Upper lobe of right lung (tissue), 1 donor: ENCODE measurements around the gene SNX6. TPM values are rescaled to one million over a fixed set of nuclear protein-coding genes. Genes with fewer than 3 reads are reported as not detected.

Source experiments
- ATAC-seq: fragments of 200-7000 bp; cut with Tn5 transposase; one replicate; pipeline ENCODE4 v1.9.1; 2020; ENCODE audit warnings: mild to moderate bottlenecking, moderate library complexity
- DNase-seq: peaks from one replicate; pipeline ENCODE4 v3.0.0-alpha.2; 2020
- H3K27ac ChIP-seq: fragments of 200-600 bp; one replicate; pipeline ENCODE4 v1.8.0; 2022
- H3K27me3 ChIP-seq: fragments of 200-600 bp; one replicate; pipeline ENCODE4 v1.8.0; 2022; ENCODE audit warnings: mild to moderate bottlenecking
- H3K36me3 ChIP-seq: fragments of 200-600 bp; one replicate; pipeline ENCODE4 v1.8.0; 2022
- H3K4me1 ChIP-seq: fragments of 200-600 bp; one replicate; pipeline ENCODE4 v1.8.0; 2022
- H3K4me3 ChIP-seq: fragments of 200-600 bp; one replicate; pipeline ENCODE4 v1.8.0; 2022; ENCODE audit warnings: mild to moderate bottlenecking
- H3K9me3 ChIP-seq: fragments of 200-600 bp; one replicate; pipeline ENCODE4 v1.8.0; 2022
- CTCF ChIP-seq: fragments of 200-600 bp; IDR thresholded peaks from one replicate; pipeline ENCODE4 v1.8.0; 2022; ENCODE audit warnings: antibody characterized with exemption
- intact Hi-C: fragments of 100-400 bp; cut with DNase I; formaldehyde crosslinking; loops from one replicate; pipeline ENCODE4 v1.11.0; 2022
- total RNA-seq: library from RNA; stranded (reverse); fragmentation: NEBNext Ultra II Directional; extraction: Animal tissue kit (Norgen Biotek cat#: 25700); gene quantifications from one replicate; pipeline ENCODE4 v1.2.1, GENCODE V29; 2021
- donor health status: DM: no; HTN: yes; CAD: no; lungs with severe emphysema.

Gene SNX6
- total RNA-seq, 1 donor from 2014 or later: 64.9 TPM

GRCh38 chr14:34671716-34672115, 41.8 kb upstream of the SNX6 start:
- no peak for ATAC-seq

GRCh38 chr14:34668111-34668510, 38.2 kb upstream of the SNX6 start:
- TF ChIP-seq CTCF: no peak
- peak; percentile 43 for ATAC-seq
- H3K36me3 ChIP-seq: no peaks in the 10 kb centered on the region
- H3K4me3 ChIP-seq: no peak overlapping the region
- DNase-seq: no peak
- H3K4me1 ChIP-seq: peaks cover 5% of the 10 kb centered on the region
- no peaks in the 10 kb centered on the region for H3K9me3 ChIP-seq
- no peaks in the 10 kb centered on the region for H3K27me3 ChIP-seq
- intact Hi-C loops: no loop called here
- no peak overlapping the region for H3K27ac ChIP-seq

More at GRCh38 chr14:34671716-34672115, 41.8 kb upstream of the SNX6 start:
- Histone ChIP-seq H3K27me3 (no peaks in the 10 kb centered on the region), H3K36me3 (no peaks in the 10 kb centered on the region), H3K4me3 (no peak overlapping the region), H3K9me3 (no peaks in the 10 kb centered on the region), H3K4me1 (peaks cover under 1% of the 10 kb centered on the region), H3K27ac (no peak overlapping the region)
- intact Hi-C loops: loop anchor here (5.0 kb wide), 1 partner anchor 51 kb away; no protein-coding TSS in a partner anchor
- TF ChIP-seq CTCF: no peak
- no peak for DNase-seq

- no peaks in the 10 kb centered on the region for H3K36me3 ChIP-seq
- intact Hi-C loops: no loop called here
- DNase-seq (no peak), ATAC-seq (no peak)
- peaks cover 5% of the 10 kb centered on the region for H3K4me1 ChIP-seq
- no peak overlapping the region for H3K4me3 ChIP-seq
- H3K27me3 ChIP-seq: no peaks in the 10 kb centered on the region
- TF ChIP-seq CTCF: no peak
- no peaks in the 10 kb centered on the region for H3K9me3 ChIP-seq
- no peak overlapping the region for H3K27ac ChIP-seq
These were observed 37.1 kb upstream of the SNX6 start for GRCh38 chr14:34667007-34667406.

- intact Hi-C loops: no loop called here
- no peaks in the 10 kb centered on the region for H3K36me3 ChIP-seq
- ATAC-seq (peak; percentile 47), DNase-seq (no peak)
- H3K9me3 ChIP-seq: peaks cover 1% of the 10 kb centered on the region
- H3K4me1 ChIP-seq: peaks cover 5% of the 10 kb centered on the region
- H3K27ac ChIP-seq: no peak overlapping the region
- no peak for TF ChIP-seq CTCF
- H3K4me3 ChIP-seq: no peak overlapping the region
- H3K27me3 ChIP-seq: no peaks in the 10 kb centered on the region
These were observed 36.0 kb upstream of the SNX6 start for GRCh38 chr14:34665785-34666435.

- Histone ChIP-seq H3K36me3 (no peaks in the 10 kb centered on the region), H3K4me1 (peaks cover 5% of the 10 kb centered on the region), H3K27me3 (no peaks in the 10 kb centered on the region), H3K4me3 (no peak overlapping the region), H3K27ac (no peak overlapping the region), H3K9me3 (peaks cover 6% of the 10 kb centered on the region)
- no peak for ATAC-seq
- TF ChIP-seq CTCF: no peak
- intact Hi-C loops: no loop called here
- no peak for DNase-seq
These were observed 32.7 kb upstream of the SNX6 start for GRCh38 chr14:34662561-34663088.
